GM12874 (cell line): ENCODE results near the gene HSPB2.

ENCODE experiments used
- CTCF ChIP-seq: IDR thresholded peaks from 2 replicates; pipeline ENCODE4 v1.5.1; 2011; ENCODE audit warnings: low read depth, mild to moderate bottlenecking, control low read depth, low read length, moderate library complexity; ENCODE audit not compliant: insufficient read depth

Gene HSPB2

GRCh38 chr11:111942829-111943228, 30.3 kb downstream of the HSPB2 start:
- TF ChIP-seq CTCF: no peak

GRCh38 chr11:111944139-111944538, 31.6 kb downstream of the HSPB2 start:
- no peak for TF ChIP-seq CTCF

- TF ChIP-seq CTCF: no peak
Measured at GRCh38 chr11:111944651-111945051, 32.1 kb downstream of the HSPB2 start.

- no peak for TF ChIP-seq CTCF
Measured at GRCh38 chr11:111945198-111945597, 32.7 kb downstream of the HSPB2 start.

GRCh38 chr11:111946499-111946898, 34.0 kb downstream of the HSPB2 start:
- no peak for TF ChIP-seq CTCF

GRCh38 chr11:111947143-111947542, 34.6 kb downstream of the HSPB2 start:
- TF ChIP-seq CTCF: no peak

- no peak for TF ChIP-seq CTCF
Measured at GRCh38 chr11:111949519-111950426, 37.2 kb downstream of the HSPB2 start.
